Measurements from ENCODE around the gene EIF2S2. TPM values are rescaled to one million over a fixed set of nuclear protein-coding genes. Genes with fewer than 3 reads are reported as not detected.
A peak's percentile ranks its signal among the peaks of the same experiment; 100 is the strongest.

The EIF2S2 gene
- total RNA-seq, 1 donor from 2014 or later = 43.7 TPM

- intact Hi-C loops (cut with DNase I) = no loop called here
- DNase-seq (ENCODE audit: missing footprints) (no peak), ATAC-seq (no peak)
Observed at GRCh38 chr20:34124469-34125249, 12.6 kb upstream of the EIF2S2 start.

GRCh38 chr20:34123309-34123708 lies 11.3 kb upstream of the EIF2S2 start:
- DNase-seq (ENCODE audit: missing footprints) (no peak), ATAC-seq (no peak)
- intact Hi-C loops (cut with DNase I) = no loop called here

DNA sequence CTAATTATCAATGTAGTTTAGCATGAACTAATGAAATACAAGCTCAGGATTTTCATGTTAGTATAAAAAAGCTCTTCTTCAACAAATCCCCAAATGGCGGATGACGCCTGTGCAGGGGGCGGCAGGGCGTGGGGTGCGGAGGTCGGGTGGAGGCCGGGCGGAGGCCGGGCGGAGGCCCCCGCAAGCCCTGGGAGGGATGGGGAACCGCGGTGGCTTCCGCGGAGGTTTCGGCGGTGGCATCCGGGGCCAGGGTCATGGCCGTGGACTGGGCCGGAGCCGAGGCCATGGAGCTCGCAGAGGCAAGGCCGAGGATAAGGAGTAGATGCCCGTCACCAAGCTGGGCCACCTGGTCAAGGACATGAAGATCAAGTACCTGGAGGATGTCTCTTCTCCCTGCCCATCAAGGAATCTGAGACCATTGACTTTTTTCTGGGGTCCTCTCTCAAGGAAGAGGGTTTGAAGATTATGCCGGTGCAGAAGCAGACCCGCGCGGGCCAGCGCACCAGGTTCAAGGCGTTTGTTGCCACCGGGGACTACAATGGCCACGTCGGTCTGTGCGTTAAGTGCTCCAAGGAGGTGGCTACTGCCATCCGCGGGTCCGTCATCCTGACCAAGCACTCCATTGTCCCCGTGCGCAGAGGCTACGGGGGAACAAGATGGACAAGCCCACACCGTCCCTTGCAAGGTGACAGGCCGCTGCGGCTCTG lies 10.4 kb upstream of the EIF2S2 start:
- ATAC-seq (no peak), DNase-seq (ENCODE audit: missing footprints) (no peak)
- intact Hi-C loops (cut with DNase I) = no loop called here

- intact Hi-C loops (cut with DNase I) = no loop called here
- no peak for ATAC-seq
Observed at GRCh38 chr20:34120213-34120612, 8.2 kb upstream of the EIF2S2 start.

DNA sequence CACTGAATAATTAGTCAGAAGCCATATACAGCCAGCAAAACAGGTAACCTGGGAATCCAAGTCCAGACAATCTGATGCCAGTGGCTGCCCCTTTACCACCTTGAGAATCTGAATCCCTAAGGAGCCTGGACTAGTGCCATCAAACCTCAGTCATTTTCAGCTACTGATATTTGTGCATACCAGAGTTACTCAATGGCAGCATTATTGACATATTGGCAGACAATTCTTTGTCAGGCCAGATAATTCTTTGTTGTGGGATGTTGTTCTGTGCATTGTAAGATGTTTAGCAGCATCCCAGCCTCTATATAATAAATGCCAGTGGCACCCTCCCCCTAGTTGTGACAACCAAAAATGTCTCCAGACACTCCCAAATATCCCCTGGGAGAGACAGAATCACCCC lies 3.2 kb upstream of the EIF2S2 start:
- ATAC-seq = no peak
- no peak for DNase-seq (ENCODE audit: missing footprints)
- intact Hi-C loops (cut with DNase I) = no loop called here

More at GRCh38 chr20:34120213-34120612, 8.2 kb upstream of the EIF2S2 start:
- no peak for DNase-seq (ENCODE audit: missing footprints)

- intact Hi-C loops (cut with DNase I) = no loop called here
Observed at GRCh38 chr20:34114809-34115208, 2.8 kb upstream of the EIF2S2 start.

DNA sequence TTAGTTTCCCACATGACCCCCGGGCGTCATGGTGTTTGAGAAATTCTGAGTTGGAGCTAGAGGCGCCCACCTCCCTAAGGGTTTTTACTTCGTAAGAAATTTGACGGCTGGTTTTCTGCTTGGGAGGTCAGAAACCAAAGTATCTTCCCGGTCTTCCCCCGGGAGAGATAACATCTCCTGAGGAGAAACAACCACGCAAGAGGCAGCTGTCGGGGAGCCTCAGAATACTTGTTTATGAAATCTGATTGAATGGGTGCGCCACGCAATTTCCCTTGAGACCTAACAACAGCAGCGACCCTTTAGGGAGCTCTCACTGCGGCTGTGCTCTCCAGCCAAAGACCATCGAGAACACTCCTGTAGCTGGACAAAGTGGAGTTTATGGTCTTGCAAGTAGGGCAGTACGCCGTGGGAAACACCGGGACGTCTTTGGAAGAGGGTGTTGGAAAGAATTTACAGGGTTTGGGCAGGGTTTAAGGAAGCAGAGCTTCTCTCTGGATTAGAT lies 608 bp upstream of the EIF2S2 start:
- ATAC-seq (peak; percentile 1), DNase-seq (ENCODE audit: missing footprints) (no peak)
- intact Hi-C loops (cut with DNase I) = no loop called here

More at GRCh38 chr20:34114809-34115208, 2.8 kb upstream of the EIF2S2 start:
- no peak for ATAC-seq
- DNase-seq (ENCODE audit: missing footprints) = no peak

GRCh38 chr20:34110745-34111641 lies 1.1 kb downstream of the EIF2S2 start:
- ATAC-seq (no peak), DNase-seq (ENCODE audit: missing footprints) (no peak)
- intact Hi-C loops (cut with DNase I) = no loop called here

- intact Hi-C loops (cut with DNase I) = no loop called here
- ATAC-seq = no peak
- no peak for DNase-seq (ENCODE audit: missing footprints)
Observed at GRCh38 chr20:34110025-34110744, 1.9 kb downstream of the EIF2S2 start.

- ATAC-seq (no peak), DNase-seq (ENCODE audit: missing footprints) (no peak)
- intact Hi-C loops (cut with DNase I) = no loop called here
Observed at GRCh38 chr20:34109442-34109841, 2.6 kb downstream of the EIF2S2 start.

GRCh38 chr20:34108616-34109174 lies 3.3 kb downstream of the EIF2S2 start:
- intact Hi-C loops (cut with DNase I) = no loop called here
- no peak for DNase-seq (ENCODE audit: missing footprints)
- ATAC-seq = no peak

- no peak for ATAC-seq
- intact Hi-C loops (cut with DNase I) = no loop called here
- DNase-seq (ENCODE audit: missing footprints) = no peak
Observed at GRCh38 chr20:34105978-34106675, 5.9 kb downstream of the EIF2S2 start.

DNA sequence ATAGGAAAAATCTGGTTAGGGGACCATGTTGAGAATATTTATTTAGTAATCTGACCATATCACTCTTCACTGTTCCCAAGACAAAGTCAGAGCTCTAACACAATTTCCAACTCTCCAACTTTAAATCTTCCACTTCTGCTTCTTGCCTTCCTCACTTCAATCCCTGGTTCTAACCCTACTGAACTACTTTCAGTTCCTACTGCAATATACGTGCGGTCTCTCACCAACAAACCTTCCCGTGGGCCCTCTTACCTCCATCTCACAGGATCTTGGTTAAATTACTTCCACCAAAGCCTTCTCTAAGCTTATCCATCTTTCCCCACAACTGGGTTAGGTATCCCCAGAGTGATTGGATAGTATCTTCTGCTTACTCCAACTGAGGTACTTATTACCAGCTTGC lies 8.0 kb downstream of the EIF2S2 start:
- ATAC-seq = no peak
- intact Hi-C loops (cut with DNase I) = no loop called here
- DNase-seq (ENCODE audit: missing footprints) = no peak

DNA sequence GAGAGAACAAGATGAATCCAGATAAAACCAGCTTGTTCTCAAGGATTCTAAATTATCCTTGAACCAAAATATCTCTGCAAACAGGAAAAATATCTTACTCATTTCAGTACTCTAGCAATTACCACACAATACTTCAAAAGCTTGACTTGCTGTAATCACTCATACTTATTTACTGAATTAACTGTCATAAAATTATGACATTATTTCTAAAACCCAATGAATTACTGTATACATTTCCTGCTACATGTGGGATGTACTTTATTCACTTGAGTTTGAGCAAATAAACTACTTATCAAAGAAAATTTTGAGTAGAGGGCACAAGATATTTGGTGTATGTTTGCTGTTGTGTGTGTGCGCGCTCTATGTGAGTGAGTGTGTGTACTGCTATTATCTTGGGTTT lies 9.7 kb downstream of the EIF2S2 start:
- no peak for DNase-seq (ENCODE audit: missing footprints)
- intact Hi-C loops (cut with DNase I) = no loop called here
- ATAC-seq = no peak

DNA sequence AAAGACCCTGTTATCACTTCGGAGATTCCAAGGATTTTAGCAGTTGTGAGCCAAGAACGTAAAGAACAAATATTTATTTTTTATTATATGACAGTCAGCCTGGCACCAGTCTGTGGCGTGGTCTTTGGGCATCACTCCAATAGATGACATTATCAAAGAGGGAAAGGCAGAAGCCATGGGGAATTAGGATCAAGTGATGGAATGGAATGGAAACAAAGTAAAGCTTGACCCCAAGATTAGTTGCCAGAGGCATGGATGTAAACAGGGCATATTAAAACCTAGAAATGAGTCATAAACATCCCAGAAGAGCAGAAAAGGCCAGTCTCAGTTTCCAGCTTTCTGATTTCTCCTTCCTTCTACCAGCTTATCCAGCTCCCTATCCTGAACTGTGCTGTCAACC lies 11.5 kb downstream of the EIF2S2 start:
- ATAC-seq (no peak), DNase-seq (ENCODE audit: missing footprints) (no peak)
- intact Hi-C loops (cut with DNase I) = no loop called here

GRCh38 chr20:34099675-34100074 lies 12.4 kb downstream of the EIF2S2 start:
- intact Hi-C loops (cut with DNase I) = no loop called here
- ATAC-seq = no peak

GRCh38 chr20:34098570-34098969 lies 13.5 kb downstream of the EIF2S2 start:
- ATAC-seq = no peak
- DNase-seq (ENCODE audit: missing footprints) = no peak
- intact Hi-C loops (cut with DNase I) = no loop called here

More at GRCh38 chr20:34099675-34100074, 12.4 kb downstream of the EIF2S2 start:
- no peak for DNase-seq (ENCODE audit: missing footprints)

All from Right ventricle myocardium inferior (tissue), 1 donor.